Stimulated activated CD4-positive, alpha-beta T cell treated with anti-CD3 and anti-CD28 coated beads, Interleukin-15, amount 100 ng/mL, for 48 hours (primary cell): ENCODE data around the gene TLR4.

ENCODE experiments used
- DNase-seq, 2 donors: peaks; one replicate each; pipeline ENCODE4 v3.0.0-alpha.2; 2020; ENCODE audit warnings: low read depth in 2 of 2

Gene TLR4

DNA sequence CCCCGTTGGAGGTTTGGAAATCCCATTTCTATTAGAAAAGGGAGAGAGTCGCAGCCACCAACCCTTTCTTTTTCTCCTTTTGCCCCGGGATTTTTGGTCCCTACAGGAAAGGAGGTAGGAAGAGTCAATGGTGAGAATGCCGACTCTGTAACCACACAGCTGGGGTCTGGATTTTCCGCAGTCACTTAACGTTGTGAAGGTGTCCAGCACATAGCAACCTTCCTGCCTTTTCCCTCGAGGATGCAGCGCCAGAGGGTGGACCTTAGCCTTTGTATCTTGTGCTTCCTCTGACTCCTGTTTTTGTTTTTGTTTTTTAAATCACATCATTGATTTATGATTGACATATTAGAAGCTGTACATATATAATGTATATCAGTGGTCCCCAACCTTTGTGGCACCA lies 41.4 kb downstream of the TLR4 start:
- DNase-seq = no peak

- no peak for DNase-seq
Observed at GRCh38 chr9:117746263-117746662, 42.1 kb downstream of the TLR4 start.

DNA sequence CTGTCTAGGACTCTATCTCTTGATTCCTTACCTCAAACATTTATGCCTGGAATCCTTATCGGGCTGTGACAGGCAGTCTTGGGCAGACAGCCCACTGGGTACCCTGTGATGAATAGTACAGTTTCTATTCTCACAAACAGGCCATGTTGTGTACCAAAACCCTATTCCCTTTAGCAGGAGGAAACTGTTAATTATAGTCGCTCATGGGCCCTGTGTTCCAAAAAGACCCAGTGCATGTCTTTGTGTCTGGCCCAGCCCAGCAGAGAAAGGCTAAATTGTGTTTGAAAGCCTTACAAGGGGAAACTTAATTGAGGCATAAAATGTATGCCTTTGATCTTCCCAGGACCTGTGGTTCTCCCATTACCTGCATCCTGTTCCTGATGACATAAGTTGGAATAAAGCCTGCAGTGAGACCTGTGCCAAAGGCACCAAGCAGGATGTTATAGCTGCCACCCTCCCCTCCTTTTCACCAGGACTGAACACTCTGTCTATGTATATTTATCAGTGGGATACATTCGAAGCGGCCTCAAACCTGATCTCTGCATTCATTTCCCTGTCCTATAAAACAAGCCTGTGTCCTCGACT lies 43.3 kb downstream of the TLR4 start:
- DNase-seq = no peak

DNA sequence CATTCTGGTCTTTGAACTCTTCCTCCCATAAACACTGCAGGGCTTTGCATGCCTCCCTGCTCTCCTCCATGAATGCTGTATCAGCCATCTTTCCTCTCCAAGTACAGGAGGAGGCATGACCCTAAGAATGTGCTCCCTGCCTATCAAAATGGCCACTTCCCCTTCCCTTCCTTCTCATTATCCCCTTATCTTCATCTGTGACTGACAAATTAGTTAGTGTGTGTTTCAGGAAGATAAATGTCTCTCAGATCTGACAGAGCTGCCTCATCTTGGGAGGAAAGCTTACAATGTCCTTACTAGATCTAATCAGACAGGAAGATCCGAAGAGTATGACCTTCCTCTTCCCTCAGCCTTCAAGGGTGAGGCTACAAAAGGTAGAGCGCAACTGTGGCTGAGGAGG lies 46.2 kb downstream of the TLR4 start:
- DNase-seq = no peak

DNA sequence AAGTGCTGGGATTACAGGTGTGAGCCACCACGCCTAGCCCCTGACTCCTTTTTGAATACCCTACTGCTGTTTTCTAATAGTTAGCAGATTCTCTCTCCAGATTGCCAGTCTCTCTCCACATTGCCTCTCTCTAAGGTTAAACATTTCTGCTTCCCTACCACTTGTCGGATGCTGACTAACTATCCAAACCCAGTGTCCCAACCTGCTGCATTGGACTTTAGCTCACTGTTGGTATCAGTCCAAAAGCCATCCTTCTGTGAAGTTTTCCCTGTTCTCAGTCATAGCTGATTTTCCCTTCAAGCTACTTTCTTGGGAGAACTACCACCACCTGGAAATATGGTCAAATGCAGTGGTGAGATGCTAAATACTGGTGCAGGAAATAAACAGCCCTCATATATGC lies 48.7 kb downstream of the TLR4 start:
- DNase-seq = no peak

GRCh38 chr9:117757561-117758190 lies 53.5 kb downstream of the TLR4 start:
- DNase-seq = no peak

DNA sequence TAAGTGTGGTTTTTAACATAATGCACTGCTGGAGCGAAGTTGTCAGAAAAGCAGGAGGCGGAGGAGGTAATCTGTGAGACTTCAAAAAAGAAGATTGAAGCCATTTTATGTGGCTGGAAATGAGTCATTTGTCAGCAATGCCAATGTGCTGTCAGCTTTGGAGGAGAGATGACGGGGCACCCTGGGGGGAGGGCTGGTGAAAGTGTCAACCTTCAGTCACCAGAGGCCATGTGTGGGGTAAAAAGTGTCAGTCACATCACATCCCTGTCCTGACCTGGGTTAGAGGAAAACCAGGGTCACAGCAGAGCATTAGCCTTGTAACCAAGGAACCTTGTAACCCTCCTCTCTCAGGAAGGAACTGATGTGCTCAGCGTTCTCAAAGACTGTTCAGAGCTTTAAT lies 59.1 kb downstream of the TLR4 start:
- DNase-seq = no peak

- no peak for DNase-seq
Observed at GRCh38 chr9:117768750-117769395, 64.7 kb downstream of the TLR4 start.

GRCh38 chr9:117771136-117771535 lies 66.9 kb downstream of the TLR4 start:
- no peak for DNase-seq

DNA sequence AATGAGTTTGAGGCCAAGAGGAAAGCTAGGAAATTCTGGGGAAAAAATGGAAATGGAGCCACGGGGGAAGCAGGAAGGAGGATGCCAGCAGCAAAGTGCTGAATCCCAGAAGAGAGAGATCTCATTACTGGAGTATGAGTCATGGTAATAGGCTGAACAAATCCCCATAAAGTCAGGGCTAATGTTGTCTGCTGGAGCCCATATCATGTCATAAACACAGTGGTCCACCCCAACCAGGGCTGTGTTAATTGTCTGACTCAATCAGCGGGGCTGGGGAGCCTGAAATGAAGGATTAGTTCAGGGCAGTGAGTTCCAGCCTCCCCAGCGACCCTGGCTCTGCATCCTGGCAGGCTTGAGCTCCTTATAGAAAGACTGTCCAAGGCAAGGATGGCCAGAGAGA lies 68.8 kb downstream of the TLR4 start:
- no peak for DNase-seq
